ENCODE data around the gene DDX41. TPM values are rescaled to one million over a fixed set of nuclear protein-coding genes. Genes with fewer than 3 reads are reported as not detected.

Gene DDX41
- total RNA-seq, 1 donor from 2014 or later, result 125 TPM

DNA sequence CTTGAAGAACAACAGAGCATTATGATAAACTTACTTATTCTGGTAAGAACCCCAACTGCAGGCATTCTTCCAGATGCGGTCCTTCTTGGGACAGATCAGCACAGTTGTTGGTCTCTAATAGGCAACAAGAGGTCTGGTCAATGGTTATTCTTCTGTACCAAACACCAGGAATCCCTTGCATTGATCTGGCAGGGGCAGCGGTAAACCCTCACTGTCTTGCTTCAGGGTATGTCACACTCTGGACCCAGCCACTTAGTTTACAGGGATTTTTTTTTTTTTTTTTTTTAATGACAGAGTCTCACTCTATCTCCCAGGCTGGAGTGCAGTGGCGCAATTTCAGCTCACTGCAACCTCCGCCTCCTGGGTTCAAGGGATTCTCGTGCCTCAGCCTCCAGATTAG is 38.9 kb upstream of the DDX41 start:
- no peaks in the 10 kb centered on the region for H3K27me3 ChIP-seq
- DNase-seq (ENCODE audit: extremely low spot score in 2 of 2), result no peak
- no peak overlapping the region for H3K4me3 ChIP-seq
- H3K36me3 ChIP-seq, result peaks cover 0 to 1% of the 10 kb centered on the region in 2 donors
- TF ChIP-seq, protein P1, sequence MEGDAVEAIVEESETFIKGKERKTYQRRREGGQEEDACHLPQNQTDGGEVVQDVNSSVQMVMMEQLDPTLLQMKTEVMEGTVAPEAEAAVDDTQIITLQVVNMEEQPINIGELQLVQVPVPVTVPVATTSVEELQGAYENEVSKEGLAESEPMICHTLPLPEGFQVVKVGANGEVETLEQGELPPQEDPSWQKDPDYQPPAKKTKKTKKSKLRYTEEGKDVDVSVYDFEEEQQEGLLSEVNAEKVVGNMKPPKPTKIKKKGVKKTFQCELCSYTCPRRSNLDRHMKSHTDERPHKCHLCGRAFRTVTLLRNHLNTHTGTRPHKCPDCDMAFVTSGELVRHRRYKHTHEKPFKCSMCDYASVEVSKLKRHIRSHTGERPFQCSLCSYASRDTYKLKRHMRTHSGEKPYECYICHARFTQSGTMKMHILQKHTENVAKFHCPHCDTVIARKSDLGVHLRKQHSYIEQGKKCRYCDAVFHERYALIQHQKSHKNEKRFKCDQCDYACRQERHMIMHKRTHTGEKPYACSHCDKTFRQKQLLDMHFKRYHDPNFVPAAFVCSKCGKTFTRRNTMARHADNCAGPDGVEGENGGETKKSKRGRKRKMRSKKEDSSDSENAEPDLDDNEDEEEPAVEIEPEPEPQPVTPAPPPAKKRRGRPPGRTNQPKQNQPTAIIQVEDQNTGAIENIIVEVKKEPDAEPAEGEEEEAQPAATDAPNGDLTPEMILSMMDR (IDR thresholded peaks at IDR 0.05), result no peak
- no peak for TF ChIP-seq POLR2AphosphoS5 (IDR thresholded peaks at IDR 0.05; ENCODE audit: insufficient read depth in 1 of 2, low read depth in 1 of 2)
- TF ChIP-seq POLR2A (IDR thresholded peaks at IDR 0.05), result no peak
- peaks cover 28% of the 10 kb centered on the region for H3K4me1 ChIP-seq
- H3K9me3 ChIP-seq, result no peaks in the 10 kb centered on the region
- no peak overlapping the region for H3K27ac ChIP-seq
- intact Hi-C loops (cut with DNase I), result no loop called here

DNA sequence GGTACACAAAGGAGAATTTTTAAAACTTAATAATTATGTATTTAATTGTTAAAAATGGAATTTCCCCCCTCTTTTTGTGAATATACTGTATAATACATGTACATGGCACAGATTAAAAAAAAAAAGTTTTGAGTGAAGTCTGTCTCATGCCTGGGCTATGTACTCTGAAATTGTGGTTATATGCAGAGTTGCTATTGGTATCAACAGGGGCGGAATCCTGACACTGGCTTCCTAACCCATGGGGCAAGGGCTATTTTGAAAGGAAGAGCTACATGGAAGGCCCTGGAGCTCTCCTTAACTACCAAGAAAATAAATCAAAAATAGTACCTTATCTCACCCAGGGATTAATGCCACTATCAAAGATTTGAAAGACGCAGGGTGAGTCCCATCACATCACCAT is 38.5 kb upstream of the DDX41 start:
- TF ChIP-seq POLR2A (IDR thresholded peaks at IDR 0.05), result no peak
- no peak for TF ChIP-seq POLR2AphosphoS5 (IDR thresholded peaks at IDR 0.05; ENCODE audit: insufficient read depth in 1 of 2, low read depth in 1 of 2)
- TF ChIP-seq, protein P1 (IDR thresholded peaks at IDR 0.05), result no peak
- Histone ChIP-seq H3K27me3 (no peaks in the 10 kb centered on the region), H3K4me1 (peaks cover 33% of the 10 kb centered on the region), H3K36me3 (peaks cover 0 to 3% of the 10 kb centered on the region in 2 donors), H3K27ac (no peak overlapping the region), H3K4me3 (peak overlapping the region in 1 of 2 donors; percentile 93), H3K9me3 (no peaks in the 10 kb centered on the region)
- DNase-seq (ENCODE audit: extremely low spot score in 2 of 2), result no peak
- intact Hi-C loops (cut with DNase I), result no loop called here

DNA sequence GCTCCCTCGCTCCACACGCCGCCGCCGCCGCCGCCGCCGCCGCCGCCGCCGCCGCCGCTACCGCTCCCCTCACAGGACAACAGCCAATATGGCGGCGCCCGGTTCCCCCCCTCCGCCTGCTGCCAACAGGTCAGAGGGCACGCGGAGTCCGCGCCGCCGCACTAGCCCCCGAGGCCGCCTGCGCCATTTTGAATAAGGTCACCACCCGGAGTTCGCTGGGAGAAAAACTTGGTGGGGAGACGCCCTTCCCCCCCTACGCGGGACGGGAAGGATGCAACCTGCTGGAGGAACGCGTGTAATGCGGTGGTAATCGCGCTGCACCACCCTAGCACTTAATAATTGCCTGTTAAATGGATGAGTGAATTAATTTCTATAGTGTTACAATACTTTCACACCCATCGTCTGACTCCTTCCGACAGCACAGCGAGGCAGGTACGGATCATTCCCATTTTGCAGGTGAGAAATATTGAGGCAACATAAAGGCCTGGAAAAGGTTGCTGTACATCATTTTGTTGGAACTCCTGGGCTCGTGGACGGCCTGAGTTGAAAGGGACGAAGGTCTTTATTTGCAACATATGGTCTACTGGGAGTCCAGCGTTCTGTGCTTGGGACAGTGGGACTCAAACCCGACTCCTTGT is 37.8 kb upstream of the DDX41 start, which contains the start of gene FAM193B:
FAM193B (minus strand) TSS at position 90 of the 638 bp plus-strand sequence. CDS start 105 bp downstream, outside the sequence.
- Histone ChIP-seq H3K27me3 (no peaks in the 10 kb centered on the region), H3K36me3 (peaks cover 0 to 3% of the 10 kb centered on the region in 2 donors), H3K9me3 (no peaks in the 10 kb centered on the region), H3K4me3 (peak within 1 kb of the TSS; percentile 92 to 93), H3K27ac (peak within 1 kb of the TSS; percentile 86), H3K4me1 (peaks cover 37% of the 10 kb centered on the region)
- TF ChIP-seq POLR2AphosphoS5 (IDR thresholded peaks at IDR 0.05; ENCODE audit: insufficient read depth in 1 of 2, low read depth in 1 of 2) (peak; percentile 61 to 87), POLR2A (IDR thresholded peaks at IDR 0.05) (no peak)
- no peak for DNase-seq (ENCODE audit: extremely low spot score in 2 of 2)
- intact Hi-C loops (cut with DNase I), result no loop called here

DNA sequence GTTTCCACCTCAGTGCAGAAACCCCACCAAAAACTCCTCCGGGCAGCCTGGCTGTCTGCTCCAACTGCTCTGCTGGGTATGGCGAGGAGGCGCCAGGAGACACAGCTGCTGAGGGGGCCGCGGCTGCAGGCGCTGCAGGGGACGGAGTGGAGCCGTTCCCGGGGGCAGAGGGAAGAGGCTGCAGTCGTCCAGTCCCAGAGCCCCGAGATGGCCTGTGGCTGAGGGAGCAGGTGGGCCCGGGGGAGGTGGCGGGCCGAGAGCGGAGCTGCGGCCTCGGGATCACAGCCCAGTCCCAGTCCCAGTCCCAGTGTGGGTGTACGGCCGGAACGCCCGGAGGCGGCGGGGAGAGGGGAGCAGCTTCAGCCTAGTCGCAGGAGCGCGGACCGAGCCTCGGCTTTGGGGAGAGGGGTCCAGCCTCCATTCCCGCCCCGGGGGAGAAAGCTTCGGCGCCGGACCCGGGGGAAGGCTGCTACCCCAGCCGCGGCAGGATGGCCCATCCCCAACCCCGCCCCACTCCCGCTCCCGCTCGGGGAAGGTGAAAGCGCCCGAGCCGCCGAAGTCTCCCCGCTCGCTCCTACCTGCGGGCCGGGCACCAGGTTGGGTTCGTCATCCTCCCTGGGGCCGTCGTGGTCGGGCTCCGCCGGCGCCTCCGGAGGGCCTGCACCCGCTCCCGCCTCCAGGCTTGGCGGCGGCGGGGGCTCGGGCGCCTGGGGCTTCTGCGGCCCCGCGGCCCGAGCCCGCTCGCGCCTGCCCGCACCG is 37.1 kb upstream of the DDX41 start:
- TF ChIP-seq POLR2A (IDR thresholded peaks at IDR 0.05), result no peak
- TF ChIP-seq POLR2AphosphoS5 (IDR thresholded peaks at IDR 0.05; ENCODE audit: insufficient read depth in 1 of 2, low read depth in 1 of 2), result peak in 1 of 2 donors; percentile 21
- TF ChIP-seq, protein P1 (IDR thresholded peaks at IDR 0.05), result no peak
- H3K9me3 ChIP-seq, result no peaks in the 10 kb centered on the region
- H3K36me3 ChIP-seq, result peaks cover 0 to 3% of the 10 kb centered on the region in 2 donors
- intact Hi-C loops (cut with DNase I), result no loop called here
- peak overlapping the region; percentile 92 to 93 for H3K4me3 ChIP-seq
- H3K27ac ChIP-seq, result peak overlapping the region; percentile 86
- H3K4me1 ChIP-seq, result peaks cover 44% of the 10 kb centered on the region
- H3K27me3 ChIP-seq, result no peaks in the 10 kb centered on the region
- DNase-seq (ENCODE audit: extremely low spot score in 2 of 2), result no peak

DNA sequence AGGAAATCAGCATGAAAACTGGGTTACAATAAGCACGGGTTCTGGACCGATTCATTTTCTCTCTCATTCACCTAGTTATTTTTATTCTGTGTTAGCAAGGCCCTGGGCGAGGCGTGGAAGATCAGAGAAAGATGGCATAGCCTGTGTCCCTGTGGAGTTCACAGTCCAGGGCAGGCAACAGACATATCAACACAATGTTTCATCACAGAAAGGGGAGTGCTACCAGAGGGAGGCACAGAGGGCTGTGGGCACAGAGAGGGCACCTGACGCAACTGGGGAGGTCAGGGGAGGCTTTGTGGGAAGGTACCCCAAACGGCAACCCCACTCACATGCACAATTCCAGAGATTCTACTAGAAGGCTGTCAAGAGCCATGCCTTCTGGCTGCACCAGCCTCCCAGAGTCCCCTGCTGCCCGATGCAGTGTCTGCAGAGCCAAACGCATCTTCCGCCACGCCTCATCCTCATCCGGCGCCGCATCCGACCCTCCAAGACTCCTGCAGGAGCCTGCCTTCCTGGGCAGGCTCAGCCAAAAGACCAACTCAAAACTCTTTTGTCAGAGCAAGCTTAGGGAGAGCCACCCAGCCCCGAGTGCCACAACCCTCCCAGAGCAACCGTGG is 36.2 kb upstream of the DDX41 start:
- Histone ChIP-seq H3K27me3 (no peaks in the 10 kb centered on the region), H3K4me3 (peak overlapping the region; percentile 92 to 93), H3K27ac (peak overlapping the region; percentile 86), H3K9me3 (no peaks in the 10 kb centered on the region), H3K4me1 (peaks cover 53% of the 10 kb centered on the region), H3K36me3 (peaks cover 0 to 3% of the 10 kb centered on the region in 2 donors)
- intact Hi-C loops (cut with DNase I), result no loop called here
- TF ChIP-seq POLR2A (IDR thresholded peaks at IDR 0.05) (no peak), POLR2AphosphoS5 (IDR thresholded peaks at IDR 0.05; ENCODE audit: insufficient read depth in 1 of 2, low read depth in 1 of 2) (no peak)
- TF ChIP-seq, protein P1 (IDR thresholded peaks at IDR 0.05), result no peak
- DNase-seq (ENCODE audit: extremely low spot score in 2 of 2), result no peak

Data from vagina (tissue), 2 donors.